Testis (tissue), 2 donors: Measurements from ENCODE around the gene ERC1.

ENCODE experiments used
- CTCF ChIP-seq, 3 experiments: fragments of 450-650 bp in 2 of 3; fragments of 200-600 bp in 1 of 3; sonication (generic) in 1 of 3; IDR thresholded peaks; one replicate each; pipeline ENCODE4 v1.5.1; 2016 to 2019; ENCODE audit warnings: antibody characterized with exemption in 3 of 3, mild to moderate bottlenecking in 2 of 3, moderate library complexity in 1 of 3
- POLR2A ChIP-seq: fragments of 450-650 bp; IDR thresholded peaks from one replicate; pipeline ENCODE4 v1.6.1; 2017; ENCODE audit warnings: antibody characterized with exemption, mild to moderate bottlenecking, moderate library complexity

- TF ChIP-seq CTCF (IDR thresholded peaks at IDR 0.05) (no peak), POLR2A (no peak)
Measured at GRCh38 chr12:1034751-1035457, 43.9 kb downstream of the ERC1 start.
